Esophagus muscularis mucosa (tissue), 4 donors: ENCODE measurements around the gene ACVR1.

ENCODE experiments used
- EP300 ChIP-seq: sonication (generic); formaldehyde crosslinking; IDR thresholded peaks from one replicate; pipeline ENCODE4 v1.6.1; 2017; ENCODE audit warnings: antibody characterized with exemption
- POLR2AphosphoS5 ChIP-seq, 2 donors: sonication (generic); formaldehyde crosslinking; IDR thresholded peaks; one replicate each; pipeline ENCODE4 v1.6.1; 2017; ENCODE audit warnings: antibody characterized with exemption in 2 of 2
- TF ChIP-seq, protein P1 (sequence below), 3 experiments: fragments of 200-600 bp in 2 of 3; fragments of 450-650 bp in 1 of 3; sonication (generic) in 2 of 3; IDR thresholded peaks; one replicate each; pipeline ENCODE4 v1.5.1; 2017 to 2019; ENCODE audit warnings: antibody characterized with exemption in 3 of 3, mild to moderate bottlenecking in 2 of 3, moderate library complexity in 1 of 3

- TF ChIP-seq POLR2AphosphoS5 (IDR thresholded peaks at IDR 0.05) (peak in 1 of 2 donors; percentile 13), EP300 (no peak)
- TF ChIP-seq, protein P1, sequence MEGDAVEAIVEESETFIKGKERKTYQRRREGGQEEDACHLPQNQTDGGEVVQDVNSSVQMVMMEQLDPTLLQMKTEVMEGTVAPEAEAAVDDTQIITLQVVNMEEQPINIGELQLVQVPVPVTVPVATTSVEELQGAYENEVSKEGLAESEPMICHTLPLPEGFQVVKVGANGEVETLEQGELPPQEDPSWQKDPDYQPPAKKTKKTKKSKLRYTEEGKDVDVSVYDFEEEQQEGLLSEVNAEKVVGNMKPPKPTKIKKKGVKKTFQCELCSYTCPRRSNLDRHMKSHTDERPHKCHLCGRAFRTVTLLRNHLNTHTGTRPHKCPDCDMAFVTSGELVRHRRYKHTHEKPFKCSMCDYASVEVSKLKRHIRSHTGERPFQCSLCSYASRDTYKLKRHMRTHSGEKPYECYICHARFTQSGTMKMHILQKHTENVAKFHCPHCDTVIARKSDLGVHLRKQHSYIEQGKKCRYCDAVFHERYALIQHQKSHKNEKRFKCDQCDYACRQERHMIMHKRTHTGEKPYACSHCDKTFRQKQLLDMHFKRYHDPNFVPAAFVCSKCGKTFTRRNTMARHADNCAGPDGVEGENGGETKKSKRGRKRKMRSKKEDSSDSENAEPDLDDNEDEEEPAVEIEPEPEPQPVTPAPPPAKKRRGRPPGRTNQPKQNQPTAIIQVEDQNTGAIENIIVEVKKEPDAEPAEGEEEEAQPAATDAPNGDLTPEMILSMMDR (IDR thresholded peaks at IDR 0.05), result no peak
Measured at GRCh38 chr2:157785200-157785599, 90.9 kb downstream of the ACVR1 start.
